K562 (cell line): ENCODE data around the gene B3GAT3. TPM values are rescaled to one million over a fixed set of nuclear protein-coding genes. Genes with fewer than 3 reads are reported as not detected.
A peak's percentile ranks its signal among the peaks of the same experiment; 100 is the strongest.

ENCODE experiments used
- E2F8 ChIP-seq: fragments of 450-650 bp; IDR thresholded peaks from 2 replicates; pipeline ENCODE4 v1.7.1; 2018; ENCODE audit warnings: mild to moderate bottlenecking, low read depth; ENCODE audit not compliant: partially characterized antibody
- ELF4 ChIP-seq: fragments of 450-650 bp; formaldehyde crosslinking; IDR thresholded peaks from 2 replicates; pipeline ENCODE4 v1.4.0; 2022; ENCODE audit warnings: missing genetic modification characterization
- HINFP ChIP-seq: fragments of 450-650 bp; conservative IDR thresholded peaks from 2 replicates; pipeline ENCODE4 v1.6.1; 2016; ENCODE audit warnings: missing genetic modification characterization, low read depth, mild to moderate bottlenecking, control low read depth, missing compliant biosample characterization
- ILF3 ChIP-seq: fragments of 450-650 bp; IDR thresholded peaks from 2 replicates; pipeline ENCODE4 v1.6.1; 2018; ENCODE audit warnings: antibody characterized with exemption, mild to moderate bottlenecking, moderate library complexity, borderline replicate concordance
- KAT7 ChIP-seq: sonication (generic); formaldehyde crosslinking; IDR thresholded peaks from 2 replicates; pipeline ENCODE4 v1.8.0; 2022; ENCODE audit warnings: missing genetic modification reagents, mild to moderate bottlenecking, borderline replicate concordance
- MYC ChIP-seq, 2 experiments: fragments of 250-450 bp in 1 of 2; sonication (Bioruptor Pico) in 1 of 2; IDR thresholded peaks; 2 replicates each; pipeline versions ENCODE4 v1.5.1 to v1.6.1; 2012 to 2021; ENCODE audit warnings: low read depth in 2 of 2, borderline replicate concordance in 1 of 2, improper control_type of control experiment in 1 of 2, low read length in 1 of 2, mild to moderate bottlenecking in 1 of 2, moderate library complexity in 1 of 2
- SMAD4 ChIP-seq: fragments of 250-450 bp; sonication (Bioruptor Pico); conservative IDR thresholded peaks from 2 replicates; pipeline ENCODE4 v1.8.0; 2021; ENCODE audit warnings: inconsistent platforms, mild to moderate bottlenecking, moderate library complexity
- SMC3 ChIP-seq: conservative IDR thresholded peaks from 2 replicates; pipeline ENCODE4 v1.6.1; 2011; ENCODE audit warnings: low read depth, low read length, improper control_type of control experiment; ENCODE audit not compliant: insufficient read depth
- SNAPC5 ChIP-seq: fragments of 250-450 bp; sonication (Bioruptor Pico); IDR thresholded peaks from 2 replicates; pipeline ENCODE4 v1.8.0; 2021; ENCODE audit warnings: moderate library complexity, mild to moderate bottlenecking, inconsistent platforms
- THRA ChIP-seq: fragments of 450-650 bp; IDR thresholded peaks from 2 replicates; pipeline ENCODE4 v1.6.1; 2017; ENCODE audit warnings: mild to moderate bottlenecking, moderate library complexity
- ZNF347 ChIP-seq: fragments of 450-650 bp; formaldehyde crosslinking; IDR thresholded peaks from 2 replicates; pipeline ENCODE4 v1.4.0; 2020; ENCODE audit warnings: low read depth, mild to moderate bottlenecking, moderate library complexity
- ZNF398 ChIP-seq: fragments of 250-450 bp; sonication (Bioruptor Pico); IDR thresholded peaks from 2 replicates; pipeline ENCODE4 v1.8.0; 2021; ENCODE audit warnings: moderate library complexity, mild to moderate bottlenecking, inconsistent platforms
- ZNF511 ChIP-seq: sonication (generic); formaldehyde crosslinking; IDR thresholded peaks from 2 replicates; pipeline ENCODE4 v1.8.0; 2022; ENCODE audit warnings: mild to moderate bottlenecking, missing genetic modification reagents
- polyA plus RNA-seq, 8 experiments: library from polyadenylated mRNA; depleted of rRNA in 4 of 8; stranded (reverse) in 5 of 8; unstranded in 3 of 8; fragments of >200 nt; fragmentation: Nextera tagmentation in 2 of 8; fragmentation: Illumina TruSeq in 1 of 8; extraction: Ambion mirVana in 2 of 8; extraction: Trizol in 1 of 8; gene quantifications; 2 replicates each; pipeline versions ENCODE4 v1.2.1 to v1.2.3, GENCODE V29; 2011 to 2014; ENCODE audit warnings: inconsistent platforms in 1 of 8, missing spikeins in 1 of 8
- total RNA-seq, 7 experiments: library from RNA; depleted of rRNA in 6 of 7; stranded (reverse); fragments of >200 nt in 6 of 7; fragmentation: Illumina TruSeq in 2 of 7; extraction: Trizol in 2 of 7; gene quantifications; 2 replicates each; pipeline versions ENCODE4 v1.2.1 to v1.2.3, GENCODE V29; 2011 to 2021; ENCODE audit warnings: low replicate concordance in 1 of 7

Gene B3GAT3
- total and polyA plus RNA-seq, 9 of the 15 experiments (the other 6 are each of a cell fraction or from before 2014, with no cell fraction given): 0.30 to 64.0 (median 21.4) TPM

- TF ChIP-seq THRA (no peak), MYC (IDR thresholded peaks at IDR 0.05; ENCODE audit: low read depth, low read length) (peak; percentile 53; the same call in 1 of the 2 replicates), MYC (CRISPR knock-in tag; IDR thresholded peaks at IDR 0.05; ENCODE audit: borderline replicate concordance, low read depth) (no peak), ZNF511 (CRISPR knock-in tag) (no peak), ILF3 (peak; percentile 86; the same call in 1 of the 2 replicates), ZNF398 (CRISPR knock-in tag) (no peak), SMAD4 (CRISPR knock-in tag) (peak; percentile 75), SNAPC5 (CRISPR knock-in tag) (no peak), SMC3 (0 out of 2 replicates have a peak, but pooled peaks have one; percentile 18), HINFP (no peak), ELF4 (CRISPR knock-in tag) (no peak), KAT7 (CRISPR knock-in tag) (peak; percentile 76; the same call in 1 of the 2 replicates), ZNF347 (CRISPR knock-in tag) (no peak), E2F8 (no peak)
Measured at GRCh38 chr11:62612366-62613290, 9.2 kb downstream of the B3GAT3 start, which contains the start of the genes EML3 and ROM1 (continued).
